GM10248 (cell line): ENCODE data around the gene EFCAB7.

Experiments
- CTCF ChIA-PET: fragments of 300-600 bp; sonication (Branson Sonifier 250); formaldehyde crosslinking; extraction: SDS; loops from one replicate; lab custom pipeline; 2021; ENCODE audit warnings: antibody characterized with exemption; lab: Yijun Ruan, JAX
- POLR2A ChIA-PET: fragments of 350-650 bp; sonication (Branson Sonifier 250); formaldehyde crosslinking; extraction: SDS; loops from one replicate; lab custom pipeline; 2020; ENCODE audit warnings: antibody characterized with exemption; lab: Yijun Ruan, JAX
- DNase-seq: peaks from one replicate; pipeline ENCODE4 v3.0.0; 2012; ENCODE audit errors: extremely low spot score
- TF ChIP-seq, protein P1 (sequence below): IDR thresholded peaks from 2 replicates; pipeline ENCODE4 v1.5.1; 2012; ENCODE audit warnings: mild to moderate bottlenecking, low read depth; ENCODE audit errors: extremely low read depth, missing control alignments, control extremely low read depth

The EFCAB7 gene, protein sequence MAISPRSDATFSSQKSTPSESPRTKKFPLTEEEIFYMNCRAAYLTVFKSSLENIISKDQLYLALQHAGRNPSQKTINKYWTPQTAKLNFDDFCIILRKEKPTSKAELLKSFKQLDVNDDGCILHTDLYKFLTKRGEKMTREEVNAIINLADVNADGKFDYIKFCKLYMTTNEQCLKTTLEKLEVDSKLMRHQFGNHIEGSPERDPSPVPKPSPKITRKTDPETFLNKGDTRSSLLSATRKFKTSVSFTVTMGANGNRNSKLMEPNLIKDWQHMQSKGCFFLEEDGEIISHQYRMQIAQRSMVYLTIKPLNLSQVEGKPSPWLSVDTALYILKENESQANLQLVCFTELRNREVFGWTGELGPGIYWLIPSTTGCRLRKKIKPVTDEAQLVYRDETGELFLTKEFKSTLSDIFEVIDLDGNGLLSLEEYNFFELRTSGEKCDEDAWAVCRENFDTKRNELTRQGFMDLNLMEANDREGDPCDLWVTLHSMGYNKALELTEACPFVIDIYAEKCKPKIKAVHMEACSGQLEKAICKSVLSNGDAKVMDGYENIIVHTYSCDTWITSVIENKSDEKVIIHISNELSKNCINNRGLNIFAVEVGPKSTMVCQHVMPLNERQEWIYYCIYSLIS

DNA sequence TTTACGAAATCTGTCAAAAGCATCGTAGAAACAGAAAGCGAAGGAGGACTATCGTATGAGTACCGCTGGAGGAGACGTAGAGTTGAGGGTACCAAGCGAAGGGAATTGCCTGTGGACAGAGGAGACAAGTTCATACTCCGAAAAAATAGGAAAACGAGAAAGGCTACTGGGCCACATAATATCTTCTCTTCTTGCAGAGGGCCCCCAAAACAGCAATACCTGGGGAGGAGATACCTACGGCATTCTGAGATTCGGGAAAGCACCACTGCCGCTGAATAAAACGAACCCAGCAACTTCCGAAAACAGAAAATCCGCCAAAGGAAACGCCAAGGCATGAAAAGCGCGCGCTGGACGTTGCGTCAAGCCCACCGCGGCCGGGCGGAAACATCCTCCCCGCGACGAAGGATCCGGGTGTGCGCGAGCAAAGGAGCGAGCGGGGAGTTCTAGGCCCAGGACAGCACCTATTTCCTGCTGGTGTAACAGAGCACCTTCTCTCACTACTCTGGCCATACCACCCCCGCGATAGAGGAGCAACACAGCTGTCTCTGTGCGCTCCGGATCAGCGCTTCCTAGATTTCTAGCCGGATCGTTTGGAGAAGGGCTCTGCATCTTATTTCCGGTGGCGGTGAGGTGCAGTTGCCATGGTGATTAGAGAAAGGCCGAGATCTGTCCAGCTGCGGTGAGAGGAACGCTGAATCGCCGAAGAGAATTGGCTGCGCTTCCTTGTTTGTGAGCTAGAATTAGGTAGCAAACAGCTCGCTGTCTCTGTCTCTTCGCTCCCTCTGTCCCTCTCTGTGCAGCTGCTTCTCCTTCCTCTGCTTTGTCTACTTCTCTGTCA is at the start of gene EFCAB7, which contains the start of gene ITGB3BP:
Gene EFCAB7 (plus strand): TSS at position 635 of the 838 bp plus-strand sequence. CDS start 2,048 bp downstream, outside the sequence.
Gene ITGB3BP (minus strand): TSS at position 335 of the 838 bp plus-strand sequence. CDS start 92 bp downstream, at position 243.
- peak; percentile 79 for DNase-seq
- ChIA-PET POLR2A (no interaction called here), CTCF (interaction anchor here (1.0 to 2.1 kb wide), 2 partner anchors 9 to 15 kb away, joined by 3 to 8 read pairs; no protein-coding TSS in a partner anchor)
- TF ChIP-seq, protein P1, sequence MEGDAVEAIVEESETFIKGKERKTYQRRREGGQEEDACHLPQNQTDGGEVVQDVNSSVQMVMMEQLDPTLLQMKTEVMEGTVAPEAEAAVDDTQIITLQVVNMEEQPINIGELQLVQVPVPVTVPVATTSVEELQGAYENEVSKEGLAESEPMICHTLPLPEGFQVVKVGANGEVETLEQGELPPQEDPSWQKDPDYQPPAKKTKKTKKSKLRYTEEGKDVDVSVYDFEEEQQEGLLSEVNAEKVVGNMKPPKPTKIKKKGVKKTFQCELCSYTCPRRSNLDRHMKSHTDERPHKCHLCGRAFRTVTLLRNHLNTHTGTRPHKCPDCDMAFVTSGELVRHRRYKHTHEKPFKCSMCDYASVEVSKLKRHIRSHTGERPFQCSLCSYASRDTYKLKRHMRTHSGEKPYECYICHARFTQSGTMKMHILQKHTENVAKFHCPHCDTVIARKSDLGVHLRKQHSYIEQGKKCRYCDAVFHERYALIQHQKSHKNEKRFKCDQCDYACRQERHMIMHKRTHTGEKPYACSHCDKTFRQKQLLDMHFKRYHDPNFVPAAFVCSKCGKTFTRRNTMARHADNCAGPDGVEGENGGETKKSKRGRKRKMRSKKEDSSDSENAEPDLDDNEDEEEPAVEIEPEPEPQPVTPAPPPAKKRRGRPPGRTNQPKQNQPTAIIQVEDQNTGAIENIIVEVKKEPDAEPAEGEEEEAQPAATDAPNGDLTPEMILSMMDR: no peak

DNA sequence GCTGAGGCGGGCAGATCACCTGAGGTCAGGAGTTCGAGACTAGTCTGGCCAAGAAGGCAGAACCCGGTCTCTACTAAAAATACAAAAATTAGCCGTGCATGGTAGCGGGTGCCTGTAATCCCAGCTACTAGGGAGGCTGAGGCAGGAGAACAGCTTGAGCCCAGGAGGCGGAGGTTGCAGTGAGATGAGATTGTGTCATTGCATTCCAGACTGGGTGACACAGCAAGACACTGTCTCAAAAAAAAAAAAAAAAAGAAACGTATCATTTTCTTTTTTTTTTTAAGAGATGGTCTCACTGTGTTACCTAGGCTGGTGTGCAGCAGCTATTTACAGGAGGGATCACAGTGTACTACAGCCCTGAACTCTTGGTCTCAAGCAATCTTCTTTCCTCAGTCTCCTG is 47.6 kb upstream of the EFCAB7 start:
- TF ChIP-seq, protein P1: no peak
- ChIA-PET POLR2A (no interaction called here), CTCF (interaction anchor here (1.3 to 2.7 kb wide), 4 partner anchors 10 to 24 kb away, joined by 3 to 13 read pairs (median 5); no protein-coding TSS in a partner anchor)
- no peak for DNase-seq

DNA sequence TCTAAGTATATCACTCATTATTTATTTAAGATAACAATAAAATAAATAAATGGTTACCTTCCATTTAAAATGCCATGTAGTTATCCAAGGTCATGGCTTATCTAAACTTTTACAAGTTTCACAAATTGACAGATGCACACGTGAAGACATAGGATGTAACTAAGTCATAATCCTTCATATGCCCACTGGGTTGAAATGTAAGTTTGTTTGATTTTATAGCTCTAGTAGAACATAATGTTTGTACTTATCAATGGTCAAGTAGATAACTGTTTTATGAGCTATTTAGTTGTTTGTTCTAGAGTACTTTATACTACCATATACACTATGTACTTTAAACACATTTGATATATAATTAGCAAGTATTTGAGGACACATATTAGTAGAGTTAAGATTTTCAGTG is 43.3 kb upstream of the EFCAB7 start:
- POLR2A ChIA-PET: no interaction called here
- DNase-seq: no peak
- CTCF ChIA-PET: interaction anchor here (0.6 to 1.1 kb wide), 2 partner anchors 9 to 27 kb away, joined by 3 to 4 read pairs; no protein-coding TSS in a partner anchor
- TF ChIP-seq, protein P1: no peak

DNA sequence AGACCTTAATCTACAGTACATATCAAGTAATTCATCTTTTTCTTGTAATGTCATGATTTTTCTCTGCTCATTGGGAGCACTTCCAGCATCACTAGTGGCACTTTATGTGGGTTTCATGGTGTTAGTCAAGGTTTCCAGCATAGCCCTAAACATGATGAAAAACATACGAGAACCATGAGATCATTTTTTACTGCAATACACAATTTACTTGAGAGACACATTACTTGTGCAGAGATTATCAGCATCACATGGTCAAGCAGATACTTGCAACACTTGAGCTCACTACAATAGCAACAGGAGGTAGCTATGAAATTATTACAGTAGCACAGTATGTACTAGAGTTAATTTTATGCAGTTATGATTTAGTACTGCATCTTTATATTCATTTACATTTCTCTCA is 36.7 kb upstream of the EFCAB7 start:
- POLR2A ChIA-PET: no interaction called here
- DNase-seq: no peak
- TF ChIP-seq, protein P1: no peak
- CTCF ChIA-PET: interaction anchor here (0.7 to 3.3 kb wide), 6 partner anchors 9 to 151 kb away, joined by 3 to 13 read pairs (median 3); no protein-coding TSS in a partner anchor

DNA sequence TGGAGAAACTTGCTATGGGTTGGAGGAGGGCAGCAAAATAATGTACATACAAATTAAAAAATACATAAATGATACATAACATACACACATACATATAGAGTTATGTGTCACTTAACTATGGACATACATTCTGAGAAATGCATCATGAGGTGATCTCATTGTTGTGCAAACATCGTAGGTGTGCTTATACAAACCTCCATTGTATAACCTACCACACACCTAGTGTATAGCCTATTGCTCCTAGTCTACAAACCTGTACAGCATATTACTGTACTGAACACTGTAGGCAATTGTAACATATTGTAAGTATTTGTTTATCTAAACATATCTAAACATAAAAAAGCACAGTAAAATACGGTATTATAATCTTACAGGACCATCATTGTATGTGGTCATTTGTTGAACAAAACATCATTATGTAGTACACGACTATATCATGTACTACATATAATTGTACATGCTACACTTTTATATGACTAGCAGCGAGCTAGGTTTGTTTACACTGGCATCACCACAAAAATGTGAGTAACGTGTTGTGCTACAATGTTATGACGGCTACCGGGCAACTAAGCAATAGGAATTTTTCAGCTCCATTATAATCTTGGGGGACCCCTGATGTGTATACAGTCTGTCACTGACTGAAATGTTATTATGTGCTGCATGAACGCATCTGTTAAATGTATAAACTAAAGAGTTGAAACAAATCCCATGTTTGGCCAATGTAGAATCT is 35.8 kb upstream of the EFCAB7 start:
- TF ChIP-seq, protein P1: no peak
- no peak for DNase-seq
- ChIA-PET POLR2A (no interaction called here), CTCF (interaction anchor here (0.7 to 3.3 kb wide), 5 partner anchors 8 to 151 kb away, joined by 3 to 13 read pairs (median 3); no protein-coding TSS in a partner anchor)
